HEK293 (cell line): ENCODE data around the gene SVIL.

Experiments
- GLI2 ChIP-seq: fragments of 450-650 bp; formaldehyde crosslinking; IDR thresholded peaks from 2 replicates; pipeline ENCODE4; 2017; ENCODE audit warnings: missing biosample characterization, missing genetic modification characterization, low read depth, borderline replicate concordance
- KLF9 ChIP-seq: fragments of 450-650 bp; formaldehyde crosslinking; IDR thresholded peaks from 2 replicates; pipeline ENCODE4 v1.5.1; 2016; ENCODE audit warnings: missing biosample characterization, missing genetic modification characterization, low read depth
- OSR2 ChIP-seq: fragments of 450-650 bp; formaldehyde crosslinking; IDR thresholded peaks from 2 replicates; pipeline ENCODE4 v1.5.1; 2016; ENCODE audit warnings: missing biosample characterization, missing genetic modification characterization
- SCRT1 ChIP-seq: fragments of 450-650 bp; formaldehyde crosslinking; IDR thresholded peaks from 2 replicates; pipeline ENCODE4 v1.5.1; 2016; ENCODE audit warnings: missing biosample characterization, missing genetic modification characterization, borderline replicate concordance
- SP2 ChIP-seq: fragments of 450-650 bp; formaldehyde crosslinking; IDR thresholded peaks from 2 replicates; pipeline ENCODE4 v1.5.1; 2016; ENCODE audit warnings: missing biosample characterization, missing genetic modification characterization
- SP3 ChIP-seq: fragments of 450-650 bp; formaldehyde crosslinking; IDR thresholded peaks from 2 replicates; pipeline ENCODE4 v1.5.1; 2016; ENCODE audit warnings: missing biosample characterization, missing genetic modification characterization
- TCF7L2 ChIP-seq: IDR thresholded peaks from 2 replicates; pipeline ENCODE4 v1.6.1; 2011; ENCODE audit warnings: low read depth, mild to moderate bottlenecking, inconsistent platforms, low read length, moderate library complexity, borderline replicate concordance
- TRIM28 ChIP-seq: IDR thresholded peaks from 2 replicates; pipeline ENCODE4 v1.6.1; 2011; ENCODE audit warnings: low read length, control low read depth, borderline replicate concordance
- YY1 ChIP-seq: fragments of 450-650 bp; formaldehyde crosslinking; IDR thresholded peaks from 2 replicates; pipeline ENCODE4 v1.5.1; 2018; ENCODE audit warnings: missing biosample characterization, missing genetic modification characterization
- ZBTB8A ChIP-seq: fragments of 450-650 bp; formaldehyde crosslinking; IDR thresholded peaks from 2 replicates; pipeline ENCODE4 v1.5.1; 2016; ENCODE audit warnings: missing biosample characterization, missing genetic modification characterization
- ZNF133 ChIP-seq: fragments of 450-650 bp; formaldehyde crosslinking; IDR thresholded peaks from 2 replicates; pipeline ENCODE4 v1.5.1; 2016; ENCODE audit warnings: missing biosample characterization, missing genetic modification characterization
- ZNF138 ChIP-seq: fragments of 450-650 bp; formaldehyde crosslinking; IDR thresholded peaks from 2 replicates; pipeline ENCODE4 v1.5.1; 2016; ENCODE audit warnings: missing biosample characterization, missing genetic modification characterization, borderline replicate concordance
- ZNF140 ChIP-seq: fragments of 450-650 bp; formaldehyde crosslinking; IDR thresholded peaks from 2 replicates; pipeline ENCODE4 v1.5.1; 2016; ENCODE audit warnings: missing biosample characterization, missing genetic modification characterization
- ZNF169 ChIP-seq: fragments of 450-650 bp; formaldehyde crosslinking; IDR thresholded peaks from 2 replicates; pipeline ENCODE4 v1.5.1; 2016; ENCODE audit warnings: missing biosample characterization, missing genetic modification characterization
- ZNF175 ChIP-seq: fragments of 450-650 bp; formaldehyde crosslinking; IDR thresholded peaks from 2 replicates; pipeline ENCODE4 v1.5.1; 2016; ENCODE audit warnings: missing biosample characterization, missing genetic modification characterization
- ZNF335 ChIP-seq: fragments of 450-650 bp; formaldehyde crosslinking; conservative IDR thresholded peaks from 2 replicates; pipeline ENCODE4 v1.5.1; 2016; ENCODE audit warnings: missing biosample characterization, missing genetic modification characterization
- ZNF37A ChIP-seq: fragments of 450-650 bp; IDR thresholded peaks from 2 replicates; pipeline ENCODE4 v1.5.1; 2018; ENCODE audit warnings: missing biosample characterization, missing genetic modification characterization
- ZNF394 ChIP-seq: fragments of 450-650 bp; formaldehyde crosslinking; IDR thresholded peaks from 2 replicates; pipeline ENCODE4 v1.5.1; 2016; ENCODE audit warnings: missing biosample characterization, missing genetic modification characterization, mild to moderate bottlenecking, moderate library complexity, borderline replicate concordance
- ZNF501 ChIP-seq: fragments of 450-650 bp; formaldehyde crosslinking; IDR thresholded peaks from 2 replicates; pipeline ENCODE4 v1.5.1; 2016; ENCODE audit warnings: missing biosample characterization, missing genetic modification characterization
- ZNF514 ChIP-seq: fragments of 450-650 bp; formaldehyde crosslinking; IDR thresholded peaks from 2 replicates; pipeline ENCODE4 v1.5.1; 2016; ENCODE audit warnings: missing biosample characterization, missing genetic modification characterization
- ZNF549 ChIP-seq: fragments of 450-650 bp; IDR thresholded peaks from 2 replicates; pipeline ENCODE4 v1.5.1; 2018; ENCODE audit warnings: missing biosample characterization, missing genetic modification characterization, mild to moderate bottlenecking, inconsistent platforms, moderate library complexity
- ZNF596 ChIP-seq: fragments of 450-650 bp; IDR thresholded peaks from 2 replicates; pipeline ENCODE4 v1.5.0; 2018; ENCODE audit warnings: missing biosample characterization, mild to moderate bottlenecking, missing genetic modification characterization, moderate library complexity
- ZNF600 ChIP-seq: fragments of 450-650 bp; formaldehyde crosslinking; IDR thresholded peaks from 2 replicates; pipeline ENCODE4 v1.5.1; 2016; ENCODE audit warnings: missing biosample characterization, missing genetic modification characterization
- ZNF624 ChIP-seq: fragments of 450-650 bp; formaldehyde crosslinking; IDR thresholded peaks from 2 replicates; pipeline ENCODE4 v1.5.1; 2017; ENCODE audit warnings: missing biosample characterization, missing genetic modification characterization
- ZNF777 ChIP-seq: fragments of 450-650 bp; formaldehyde crosslinking; IDR thresholded peaks from 2 replicates; pipeline ENCODE4 v1.5.1; 2017; ENCODE audit warnings: missing biosample characterization, missing genetic modification characterization, borderline replicate concordance
- ZSCAN30 ChIP-seq: fragments of 450-650 bp; IDR thresholded peaks from 2 replicates; pipeline ENCODE4 v1.5.1; 2018; ENCODE audit warnings: missing biosample characterization, mild to moderate bottlenecking, missing genetic modification characterization, moderate library complexity
- TF ChIP-seq, protein P1 (sequence below): fragments of 450-650 bp; formaldehyde crosslinking; IDR thresholded peaks from 2 replicates; pipeline ENCODE4 v1.5.1; 2017; ENCODE audit warnings: missing biosample characterization, missing genetic modification characterization
- TF ChIP-seq, protein P2 (sequence below): fragments of 450-650 bp; formaldehyde crosslinking; conservative IDR thresholded peaks from 2 replicates; pipeline ENCODE4 v1.5.1; 2016; ENCODE audit warnings: low read depth, missing biosample characterization, missing genetic modification characterization
- TF ChIP-seq, protein P3 (sequence below): sonication (generic); formaldehyde crosslinking; IDR thresholded peaks from 2 replicates; pipeline ENCODE4 v1.8.1; 2022; ENCODE audit warnings: mild to moderate bottlenecking, moderate library complexity, missing genetic modification reagents
- TF ChIP-seq, protein P4 (sequence below): fragments of 450-650 bp; formaldehyde crosslinking; IDR thresholded peaks from 2 replicates; pipeline ENCODE4 v1.5.1; 2016; ENCODE audit warnings: missing biosample characterization, missing genetic modification characterization

SVIL gene

DNA sequence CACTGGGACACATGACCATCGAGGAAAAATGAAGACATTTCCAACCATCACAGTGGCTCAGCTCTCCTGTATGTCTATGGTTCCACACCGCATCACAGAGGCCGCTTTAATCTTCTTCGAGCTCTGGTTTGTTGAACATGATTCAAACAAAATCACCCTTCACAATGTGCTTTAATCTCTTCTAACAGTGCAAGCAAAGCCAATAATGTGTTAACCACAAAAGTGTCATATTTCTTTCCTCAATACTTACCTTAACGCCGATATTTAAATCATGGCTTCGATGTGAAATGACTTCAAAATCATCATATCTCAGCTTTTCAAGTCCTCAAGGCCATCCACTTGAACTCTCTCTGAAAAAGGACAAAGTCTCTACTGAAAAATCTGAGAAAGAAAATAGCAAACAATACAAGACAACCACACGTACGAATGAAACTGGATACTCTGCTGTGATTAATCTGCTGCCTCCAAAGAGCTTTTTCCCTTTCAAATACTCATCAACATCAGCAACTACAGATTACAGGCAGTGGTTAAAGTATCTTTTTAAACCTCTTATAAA is 23.0 kb upstream of the SVIL start (continued):
- peak; percentile 36; the same call in 1 of the 2 replicates for TF ChIP-seq GLI2 (tag by site-specific recombination)
- TF ChIP-seq ZNF37A (tag by site-specific recombination), result no peak
- no peak for TF ChIP-seq ZNF549
- TF ChIP-seq ZNF335 (tag by site-specific recombination), result 0 out of 2 replicates have a peak, but pooled peaks have one; percentile 16
- no peak for TF ChIP-seq ZNF133 (tag by site-specific recombination)
- TF ChIP-seq ZNF624 (tag by site-specific recombination), result no peak
- TF ChIP-seq ZNF140 (tag by site-specific recombination), result no peak
- TF ChIP-seq ZNF394 (tag by site-specific recombination), result peak; percentile 70; the same call in 1 of the 2 replicates
- TF ChIP-seq ZBTB8A (tag by site-specific recombination), result no peak
- TF ChIP-seq, protein P1, sequence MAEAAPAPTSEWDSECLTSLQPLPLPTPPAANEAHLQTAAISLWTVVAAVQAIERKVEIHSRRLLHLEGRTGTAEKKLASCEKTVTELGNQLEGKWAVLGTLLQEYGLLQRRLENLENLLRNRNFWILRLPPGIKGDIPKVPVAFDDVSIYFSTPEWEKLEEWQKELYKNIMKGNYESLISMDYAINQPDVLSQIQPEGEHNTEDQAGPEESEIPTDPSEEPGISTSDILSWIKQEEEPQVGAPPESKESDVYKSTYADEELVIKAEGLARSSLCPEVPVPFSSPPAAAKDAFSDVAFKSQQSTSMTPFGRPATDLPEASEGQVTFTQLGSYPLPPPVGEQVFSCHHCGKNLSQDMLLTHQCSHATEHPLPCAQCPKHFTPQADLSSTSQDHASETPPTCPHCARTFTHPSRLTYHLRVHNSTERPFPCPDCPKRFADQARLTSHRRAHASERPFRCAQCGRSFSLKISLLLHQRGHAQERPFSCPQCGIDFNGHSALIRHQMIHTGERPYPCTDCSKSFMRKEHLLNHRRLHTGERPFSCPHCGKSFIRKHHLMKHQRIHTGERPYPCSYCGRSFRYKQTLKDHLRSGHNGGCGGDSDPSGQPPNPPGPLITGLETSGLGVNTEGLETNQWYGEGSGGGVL (tag by site-specific recombination), result no peak
- no peak for TF ChIP-seq ZNF514 (tag by site-specific recombination)
- no peak for TF ChIP-seq KLF9 (tag by site-specific recombination)
- TF ChIP-seq ZSCAN30 (tag by site-specific recombination), result 0 out of 2 replicates have a peak, but pooled peaks have one; percentile 30
- TF ChIP-seq ZNF596 (tag by site-specific recombination), result peak; percentile 76
- TF ChIP-seq ZNF175 (tag by site-specific recombination), result no peak
- peak; percentile 72; the same call in 1 of the 2 replicates for TF ChIP-seq ZNF501
- TF ChIP-seq SCRT1 (tag by site-specific recombination), result no peak
- TF ChIP-seq SP3 (tag by site-specific recombination), result no peak
- TF ChIP-seq ZNF169 (tag by site-specific recombination), result no peak
- peak; percentile 37; the same call in 1 of the 2 replicates for TF ChIP-seq TRIM28
- no peak for TF ChIP-seq ZNF777 (tag by site-specific recombination)
- no peak for TF ChIP-seq YY1
- no peak for TF ChIP-seq ZNF138 (tag by site-specific recombination)
- TF ChIP-seq, protein P2, sequence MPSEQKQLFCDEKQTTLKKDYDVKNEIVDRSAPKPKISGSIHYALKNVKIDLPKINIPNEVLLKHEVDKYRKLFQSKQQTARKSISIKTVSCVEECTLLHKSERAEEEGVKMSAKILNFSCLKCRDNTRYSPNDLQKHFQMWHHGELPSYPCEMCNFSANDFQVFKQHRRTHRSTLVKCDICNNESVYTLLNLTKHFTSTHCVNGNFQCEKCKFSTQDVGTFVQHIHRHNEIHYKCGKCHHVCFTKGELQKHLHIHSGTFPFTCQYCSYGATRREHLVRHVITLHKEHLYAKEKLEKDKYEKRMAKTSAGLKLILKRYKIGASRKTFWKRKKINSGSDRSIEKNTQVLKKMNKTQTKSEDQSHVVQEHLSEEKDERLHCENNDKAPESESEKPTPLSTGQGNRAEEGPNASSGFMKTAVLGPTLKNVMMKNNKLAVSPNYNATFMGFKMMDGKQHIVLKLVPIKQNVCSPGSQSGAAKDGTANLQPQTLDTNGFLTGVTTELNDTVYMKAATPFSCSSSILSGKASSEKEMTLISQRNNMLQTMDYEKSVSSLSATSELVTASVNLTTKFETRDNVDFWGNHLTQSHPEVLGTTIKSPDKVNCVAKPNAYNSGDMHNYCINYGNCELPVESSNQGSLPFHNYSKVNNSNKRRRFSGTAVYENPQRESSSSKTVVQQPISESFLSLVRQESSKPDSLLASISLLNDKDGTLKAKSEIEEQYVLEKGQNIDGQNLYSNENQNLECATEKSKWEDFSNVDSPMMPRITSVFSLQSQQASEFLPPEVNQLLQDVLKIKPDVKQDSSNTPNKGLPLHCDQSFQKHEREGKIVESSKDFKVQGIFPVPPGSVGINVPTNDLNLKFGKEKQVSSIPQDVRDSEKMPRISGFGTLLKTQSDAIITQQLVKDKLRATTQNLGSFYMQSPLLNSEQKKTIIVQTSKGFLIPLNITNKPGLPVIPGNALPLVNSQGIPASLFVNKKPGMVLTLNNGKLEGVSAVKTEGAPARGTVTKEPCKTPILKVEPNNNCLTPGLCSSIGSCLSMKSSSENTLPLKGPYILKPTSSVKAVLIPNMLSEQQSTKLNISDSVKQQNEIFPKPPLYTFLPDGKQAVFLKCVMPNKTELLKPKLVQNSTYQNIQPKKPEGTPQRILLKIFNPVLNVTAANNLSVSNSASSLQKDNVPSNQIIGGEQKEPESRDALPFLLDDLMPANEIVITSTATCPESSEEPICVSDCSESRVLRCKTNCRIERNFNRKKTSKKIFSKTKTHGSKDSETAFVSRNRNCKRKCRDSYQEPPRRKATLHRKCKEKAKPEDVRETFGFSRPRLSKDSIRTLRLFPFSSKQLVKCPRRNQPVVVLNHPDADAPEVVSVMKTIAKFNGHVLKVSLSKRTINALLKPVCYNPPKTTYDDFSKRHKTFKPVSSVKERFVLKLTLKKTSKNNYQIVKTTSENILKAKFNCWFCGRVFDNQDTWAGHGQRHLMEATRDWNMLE (tag by site-specific recombination), result no peak
- 0 out of 2 replicates have a peak, but pooled peaks have one; percentile 11 for TF ChIP-seq SP2 (tag by site-specific recombination)
- peak; percentile 77; the same call in 1 of the 2 replicates for TF ChIP-seq TCF7L2
- TF ChIP-seq, protein P3, sequence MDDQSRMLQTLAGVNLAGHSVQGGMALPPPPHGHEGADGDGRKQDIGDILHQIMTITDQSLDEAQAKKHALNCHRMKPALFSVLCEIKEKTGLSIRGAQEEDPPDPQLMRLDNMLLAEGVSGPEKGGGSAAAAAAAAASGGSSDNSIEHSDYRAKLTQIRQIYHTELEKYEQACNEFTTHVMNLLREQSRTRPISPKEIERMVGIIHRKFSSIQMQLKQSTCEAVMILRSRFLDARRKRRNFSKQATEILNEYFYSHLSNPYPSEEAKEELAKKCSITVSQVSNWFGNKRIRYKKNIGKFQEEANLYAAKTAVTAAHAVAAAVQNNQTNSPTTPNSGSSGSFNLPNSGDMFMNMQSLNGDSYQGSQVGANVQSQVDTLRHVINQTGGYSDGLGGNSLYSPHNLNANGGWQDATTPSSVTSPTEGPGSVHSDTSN, result no peak
- TF ChIP-seq, protein P4, sequence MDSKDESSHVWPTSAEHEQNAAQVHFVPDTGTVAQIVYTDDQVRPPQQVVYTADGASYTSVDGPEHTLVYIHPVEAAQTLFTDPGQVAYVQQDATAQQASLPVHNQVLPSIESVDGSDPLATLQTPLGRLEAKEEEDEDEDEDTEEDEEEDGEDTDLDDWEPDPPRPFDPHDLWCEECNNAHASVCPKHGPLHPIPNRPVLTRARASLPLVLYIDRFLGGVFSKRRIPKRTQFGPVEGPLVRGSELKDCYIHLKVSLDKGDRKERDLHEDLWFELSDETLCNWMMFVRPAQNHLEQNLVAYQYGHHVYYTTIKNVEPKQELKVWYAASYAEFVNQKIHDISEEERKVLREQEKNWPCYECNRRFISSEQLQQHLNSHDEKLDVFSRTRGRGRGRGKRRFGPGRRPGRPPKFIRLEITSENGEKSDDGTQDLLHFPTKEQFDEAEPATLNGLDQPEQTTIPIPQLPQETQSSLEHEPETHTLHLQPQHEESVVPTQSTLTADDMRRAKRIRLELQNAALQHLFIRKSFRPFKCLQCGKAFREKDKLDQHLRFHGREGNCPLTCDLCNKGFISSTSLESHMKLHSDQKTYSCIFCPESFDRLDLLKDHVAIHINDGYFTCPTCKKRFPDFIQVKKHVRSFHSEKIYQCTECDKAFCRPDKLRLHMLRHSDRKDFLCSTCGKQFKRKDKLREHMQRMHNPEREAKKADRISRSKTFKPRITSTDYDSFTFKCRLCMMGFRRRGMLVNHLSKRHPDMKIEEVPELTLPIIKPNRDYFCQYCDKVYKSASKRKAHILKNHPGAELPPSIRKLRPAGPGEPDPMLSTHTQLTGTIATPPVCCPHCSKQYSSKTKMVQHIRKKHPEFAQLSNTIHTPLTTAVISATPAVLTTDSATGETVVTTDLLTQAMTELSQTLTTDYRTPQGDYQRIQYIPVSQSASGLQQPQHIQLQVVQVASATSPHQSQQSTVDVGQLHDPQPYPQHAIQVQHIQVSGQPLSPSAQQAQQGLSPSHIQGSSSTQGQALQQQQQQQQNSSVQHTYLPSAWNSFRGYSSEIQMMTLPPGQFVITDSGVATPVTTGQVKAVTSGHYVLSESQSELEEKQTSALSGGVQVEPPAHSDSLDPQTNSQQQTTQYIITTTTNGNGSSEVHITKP (tag by site-specific recombination), result peak; percentile 42
- TF ChIP-seq OSR2 (tag by site-specific recombination), result peak; percentile 91
- no peak for TF ChIP-seq ZNF600 (tag by site-specific recombination)
